Activated CD8-positive, alpha-beta memory T cell treated with anti-CD3 and anti-CD28 coated beads for 1 hour (primary cell): ENCODE measurements around the gene CRIM1.

ENCODE experiments used
- DNase-seq, 2 donors: peaks; one replicate each; pipeline ENCODE4 v3.0.0-alpha.2; 2020; ENCODE audit warnings: low read depth in 1 of 2; ENCODE audit errors: extremely low read depth in 1 of 2

The CRIM1 gene

GRCh38 chr2:36478999-36479398, 123.4 kb downstream of the CRIM1 start:
- DNase-seq = no peak

GRCh38 chr2:36479406-36479805, 123.8 kb downstream of the CRIM1 start:
- no peak for DNase-seq

GRCh38 chr2:36480028-36480427, 124.5 kb downstream of the CRIM1 start:
- no peak for DNase-seq

- no peak for DNase-seq
Measured at GRCh38 chr2:36480636-36481035, 125.1 kb downstream of the CRIM1 start.

GRCh38 chr2:36481709-36482108, 126.1 kb downstream of the CRIM1 start:
- DNase-seq = no peak

- no peak for DNase-seq
Measured at GRCh38 chr2:36482576-36483214, 127.1 kb downstream of the CRIM1 start.

GRCh38 chr2:36483290-36483689, 127.7 kb downstream of the CRIM1 start:
- DNase-seq = no peak

- DNase-seq = no peak
Measured at GRCh38 chr2:36484454-36484853, 128.9 kb downstream of the CRIM1 start.

GRCh38 chr2:36485521-36485920, 129.9 kb downstream of the CRIM1 start:
- DNase-seq = no peak

GRCh38 chr2:36486521-36487044, 131.0 kb downstream of the CRIM1 start:
- no peak for DNase-seq

GRCh38 chr2:36487947-36488346, 132.4 kb downstream of the CRIM1 start:
- DNase-seq = no peak

- no peak for DNase-seq
Measured at GRCh38 chr2:36489281-36489680, 133.7 kb downstream of the CRIM1 start.

- DNase-seq = no peak
Measured at GRCh38 chr2:36490749-36491148, 135.2 kb downstream of the CRIM1 start.

- DNase-seq = no peak
Measured at GRCh38 chr2:36492216-36492945, 136.8 kb downstream of the CRIM1 start.

- no peak for DNase-seq
Measured at GRCh38 chr2:36493306-36493705, 137.7 kb downstream of the CRIM1 start.

GRCh38 chr2:36497570-36498163, 142.1 kb downstream of the CRIM1 start:
- DNase-seq = no peak

- DNase-seq = no peak
Measured at GRCh38 chr2:36499128-36499820, 143.7 kb downstream of the CRIM1 start.

GRCh38 chr2:36500072-36500471, 144.5 kb downstream of the CRIM1 start:
- no peak for DNase-seq

GRCh38 chr2:36502081-36502480, 146.5 kb downstream of the CRIM1 start:
- DNase-seq = no peak

GRCh38 chr2:36507408-36507812, 151.8 kb downstream of the CRIM1 start:
- no peak for DNase-seq

GRCh38 chr2:36509075-36509474, 153.5 kb downstream of the CRIM1 start:
- no peak for DNase-seq
